Retina (tissue), 1 donor: ENCODE results near the gene SLC66A3.
A peak's percentile ranks its signal among the peaks of the same experiment; 100 is the strongest.

Experiments
- DNase-seq: peaks from one replicate; pipeline ENCODE4 v3.0.0-alpha.2; 2016

Gene SLC66A3

DNA sequence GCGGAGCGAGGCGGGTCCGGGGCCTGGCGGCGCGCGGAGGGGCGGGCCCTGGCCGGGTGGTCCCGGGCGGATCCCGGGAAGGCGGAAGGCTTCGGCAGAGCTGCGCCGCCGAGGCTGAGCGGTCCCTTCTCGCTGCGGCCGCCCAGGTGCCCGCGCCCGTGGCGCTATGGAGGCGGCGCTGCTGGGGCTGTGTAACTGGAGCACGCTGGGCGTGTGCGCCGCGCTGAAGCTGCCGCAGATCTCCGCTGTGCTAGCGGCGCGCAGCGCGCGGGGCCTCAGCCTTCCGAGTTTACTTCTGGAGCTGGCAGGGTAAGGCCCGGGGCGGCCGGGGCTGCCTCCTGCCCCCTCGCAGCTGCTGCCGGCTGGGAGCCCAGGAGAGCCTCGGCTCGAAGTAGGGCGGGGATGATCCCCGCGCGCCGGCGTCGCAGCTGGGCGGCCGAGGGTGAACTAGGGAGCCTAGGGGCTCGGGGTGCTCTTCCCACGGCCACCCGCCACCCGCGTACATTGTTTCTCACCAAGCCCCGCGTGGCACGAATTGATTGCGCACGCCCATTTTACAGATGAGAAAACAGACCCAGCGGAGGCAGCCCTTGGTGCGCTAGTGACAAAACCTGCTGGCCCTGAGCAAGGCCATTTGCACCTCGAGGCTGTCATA is at the start of gene SLC66A3:
TSS of gene SLC66A3 (plus strand) at position 87 of the 655 bp plus-strand sequence. CDS start at position 167, 80 bp downstream.
- peak; percentile 93 for DNase-seq

- no peak for DNase-seq
These were observed 46.3 kb upstream of the SLC66A3 start for GRCh38 chr2:11109002-11109401.

DNA sequence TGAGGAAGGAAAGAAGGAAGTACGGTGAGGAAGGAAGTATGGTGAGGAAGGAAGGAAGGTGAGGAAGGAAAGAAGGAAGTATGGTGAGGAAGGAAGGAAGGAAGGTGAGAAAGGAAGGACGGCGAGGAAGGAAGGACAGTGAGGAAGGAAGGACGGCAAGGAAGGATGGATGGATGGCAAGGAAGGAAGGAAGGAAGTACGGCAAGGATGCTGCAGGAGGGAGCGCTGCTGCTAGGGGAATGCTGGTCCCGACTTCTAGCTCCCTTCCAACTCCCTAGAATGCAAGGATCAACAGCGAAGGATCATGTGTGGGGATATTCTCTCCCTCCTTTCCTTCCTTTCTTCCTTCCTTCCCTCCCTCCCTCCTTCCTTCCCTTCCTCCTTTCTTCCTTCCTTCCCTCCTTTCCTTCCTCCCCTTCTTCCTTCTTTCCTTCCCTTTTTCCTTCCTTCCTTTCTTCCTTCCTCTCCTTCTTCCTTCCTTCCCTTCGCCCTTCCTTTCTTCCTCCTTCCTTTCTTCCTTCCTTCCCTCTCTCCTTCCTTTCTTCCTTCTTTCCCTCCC is 42.3 kb upstream of the SLC66A3 start:
- DNase-seq, result no peak

GRCh38 chr2:11117776-11118175 is 37.5 kb upstream of the SLC66A3 start:
- no peak for DNase-seq

DNA sequence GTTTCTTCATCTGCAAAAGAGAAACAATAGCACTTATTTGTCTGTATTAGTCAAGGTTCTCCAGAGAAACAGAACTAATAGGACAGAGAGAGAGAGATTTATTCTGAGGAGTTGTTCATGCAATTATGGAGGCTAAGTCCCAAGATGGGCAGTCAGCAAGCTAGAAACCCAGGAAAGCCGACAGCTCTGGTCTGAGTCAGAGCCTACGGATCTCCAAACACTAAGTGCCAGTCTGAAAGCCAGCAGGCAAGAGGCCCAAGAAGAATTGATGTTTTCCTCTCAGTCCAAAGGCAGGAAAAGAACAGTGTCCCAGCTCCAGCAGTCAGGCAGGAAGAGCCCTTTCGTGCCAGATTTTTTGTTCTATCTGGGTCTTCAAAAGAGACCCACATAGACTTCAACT is 36.5 kb upstream of the SLC66A3 start:
- DNase-seq, result no peak

GRCh38 chr2:11121099-11121822 is 34.0 kb upstream of the SLC66A3 start:
- no peak for DNase-seq

DNA sequence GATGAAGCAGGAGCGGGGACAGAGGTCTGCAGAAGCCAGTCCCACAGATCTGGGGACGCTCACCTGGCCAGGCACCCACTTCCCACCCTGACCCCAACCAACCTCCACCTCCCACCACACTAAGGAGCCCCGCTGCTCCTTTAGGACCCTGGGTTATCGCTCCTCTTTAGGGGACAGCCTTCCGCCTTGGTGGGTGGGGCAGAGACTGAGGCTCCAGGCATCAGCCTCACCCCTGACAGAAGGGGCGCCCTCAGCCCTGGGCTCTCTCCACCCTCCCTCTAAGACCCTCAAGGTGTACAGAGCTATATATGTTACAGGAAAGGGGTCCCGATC is 33.5 kb upstream of the SLC66A3 start:
- no peak for DNase-seq

DNA sequence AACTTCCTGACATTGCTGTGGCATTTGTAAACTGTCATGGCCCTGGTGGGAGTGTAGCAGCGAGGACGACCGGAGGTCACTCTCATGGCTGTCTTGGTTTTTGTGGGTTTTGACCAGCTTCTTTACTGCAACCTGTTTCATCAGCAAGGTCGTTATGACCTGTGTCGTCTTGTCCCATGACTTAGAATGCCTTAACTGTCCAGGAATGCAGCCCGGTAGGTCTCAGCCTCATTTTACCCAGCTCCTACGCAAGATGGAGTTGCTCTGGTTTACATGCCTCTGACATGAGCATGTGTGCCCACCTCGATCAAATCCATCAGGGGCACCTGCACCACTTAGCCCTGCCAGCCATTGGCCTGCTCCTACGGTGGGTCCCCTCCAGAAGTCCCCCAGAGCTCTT is 32.9 kb upstream of the SLC66A3 start:
- no peak for DNase-seq

DNA sequence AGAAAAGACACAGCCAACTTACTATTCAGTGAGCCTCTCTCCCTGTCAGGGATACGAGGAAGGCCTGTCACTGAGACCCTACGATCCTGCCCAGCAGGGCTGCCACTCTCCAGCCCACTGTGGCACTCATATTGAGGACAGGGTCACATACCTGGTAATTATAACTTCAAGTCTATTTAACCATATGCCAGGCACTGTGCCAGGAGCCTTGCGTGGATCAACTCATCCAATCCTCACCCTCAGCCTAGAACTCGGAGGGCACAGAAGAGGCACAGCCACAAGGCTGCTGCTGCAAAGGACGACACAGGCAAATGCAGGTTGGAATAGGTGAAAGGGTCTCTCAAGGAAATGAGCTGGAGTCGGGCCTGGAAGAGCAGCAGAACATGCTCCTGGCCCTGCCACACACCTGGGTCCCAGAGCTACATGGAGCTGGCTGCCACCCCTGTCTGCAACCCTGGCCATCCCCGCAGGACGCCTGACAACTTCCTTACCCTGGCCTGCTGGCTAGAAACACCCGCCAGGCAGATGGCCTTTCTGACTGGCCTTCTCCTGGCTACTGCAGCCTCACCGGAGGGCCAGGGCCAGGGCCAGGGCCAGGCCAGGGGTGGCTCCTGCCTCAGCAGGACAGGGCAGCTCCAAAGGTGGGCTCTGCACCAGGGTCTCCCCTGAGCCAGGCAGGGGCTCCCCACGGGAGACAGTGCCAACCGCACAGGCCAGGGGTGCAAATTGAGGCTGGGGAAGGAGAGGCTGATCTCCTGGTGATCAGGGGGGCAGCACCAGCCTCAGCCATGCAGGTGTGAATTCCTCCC is 32.1 kb upstream of the SLC66A3 start:
- no peak for DNase-seq

GRCh38 chr2:11123856-11124759 is 31.2 kb upstream of the SLC66A3 start:
- DNase-seq, result peak; percentile 83

GRCh38 chr2:11124760-11125068 is 30.6 kb upstream of the SLC66A3 start:
- DNase-seq, result no peak

GRCh38 chr2:11127761-11128160 is 27.5 kb upstream of the SLC66A3 start:
- no peak for DNase-seq

DNA sequence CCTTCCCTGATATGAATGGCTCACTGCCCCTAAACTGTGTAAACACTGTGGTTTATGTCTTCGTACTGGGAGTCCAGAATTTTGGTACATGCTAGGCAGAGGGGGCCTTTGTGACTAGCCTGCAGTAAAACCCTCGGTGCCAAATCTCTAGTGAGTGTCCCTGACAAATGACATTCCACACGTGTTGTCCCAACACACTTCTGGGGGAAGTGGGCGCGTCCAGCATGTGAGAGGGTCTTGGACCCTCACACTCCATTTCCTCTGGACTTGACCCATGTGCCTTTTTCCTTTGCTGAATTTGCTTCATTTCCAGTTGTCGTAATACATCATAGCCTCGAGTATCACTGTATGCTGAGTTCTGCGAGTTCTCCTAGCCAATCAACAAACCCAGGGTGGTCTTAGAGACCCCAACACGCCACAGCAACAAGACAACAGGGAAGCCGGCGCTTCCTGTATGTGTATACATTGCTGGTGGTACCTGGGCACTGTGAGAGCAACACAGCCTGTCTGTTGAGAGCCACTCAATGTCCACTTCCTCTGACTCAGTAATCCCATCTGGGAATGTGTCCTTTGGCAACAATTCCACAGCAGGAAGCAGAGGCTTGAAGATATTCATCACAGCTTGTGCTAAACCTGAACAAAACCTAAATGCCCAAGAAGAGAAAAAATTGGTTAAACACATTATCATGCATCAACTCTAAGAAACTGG is 26.9 kb upstream of the SLC66A3 start:
- no peak for DNase-seq

DNA sequence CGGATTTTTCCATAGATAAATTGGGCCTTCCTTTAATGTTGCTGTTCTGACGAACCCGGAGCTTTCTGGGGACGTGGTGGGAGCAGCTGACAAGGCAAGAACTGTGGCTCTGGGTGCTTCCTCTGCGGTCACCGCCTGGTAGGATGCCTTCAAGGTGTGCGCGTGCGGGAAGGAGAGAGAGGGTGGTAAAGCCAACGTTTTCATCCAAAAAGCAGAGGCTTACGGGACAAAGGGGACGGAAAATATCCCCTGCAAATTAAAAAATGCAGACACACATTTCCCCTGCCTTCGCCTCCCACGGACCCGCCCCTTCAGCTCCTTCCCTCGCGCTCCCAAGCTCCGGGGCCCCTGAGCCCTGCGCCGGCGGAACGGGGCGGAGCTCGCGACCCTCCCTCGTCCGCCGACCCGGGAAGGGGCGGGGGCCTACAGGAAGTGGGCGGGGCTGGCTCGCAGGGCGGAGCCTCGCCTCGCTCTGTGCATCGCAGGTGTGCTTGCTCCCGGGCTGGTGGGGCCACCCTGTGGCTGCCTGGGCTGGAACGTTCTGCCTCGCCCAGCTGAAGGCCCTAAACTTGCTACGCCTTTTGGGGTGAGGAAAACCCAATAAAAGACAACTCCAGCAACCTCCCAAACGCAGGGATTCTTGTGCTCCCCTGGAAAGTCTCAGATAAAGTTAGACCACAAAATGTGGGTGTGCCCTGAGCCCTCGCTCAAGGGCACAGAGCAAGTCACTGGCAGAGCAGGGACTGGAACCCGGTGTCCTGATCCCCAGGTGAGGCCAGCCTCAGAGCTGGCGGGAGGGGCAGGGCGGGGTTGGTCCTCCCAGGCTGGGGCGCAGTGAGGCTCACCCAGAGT is 25.4 kb upstream of the SLC66A3 start:
- peak; percentile 81 for DNase-seq

GRCh38 chr2:11131166-11131920 is 23.9 kb upstream of the SLC66A3 start:
- no peak for DNase-seq

DNA sequence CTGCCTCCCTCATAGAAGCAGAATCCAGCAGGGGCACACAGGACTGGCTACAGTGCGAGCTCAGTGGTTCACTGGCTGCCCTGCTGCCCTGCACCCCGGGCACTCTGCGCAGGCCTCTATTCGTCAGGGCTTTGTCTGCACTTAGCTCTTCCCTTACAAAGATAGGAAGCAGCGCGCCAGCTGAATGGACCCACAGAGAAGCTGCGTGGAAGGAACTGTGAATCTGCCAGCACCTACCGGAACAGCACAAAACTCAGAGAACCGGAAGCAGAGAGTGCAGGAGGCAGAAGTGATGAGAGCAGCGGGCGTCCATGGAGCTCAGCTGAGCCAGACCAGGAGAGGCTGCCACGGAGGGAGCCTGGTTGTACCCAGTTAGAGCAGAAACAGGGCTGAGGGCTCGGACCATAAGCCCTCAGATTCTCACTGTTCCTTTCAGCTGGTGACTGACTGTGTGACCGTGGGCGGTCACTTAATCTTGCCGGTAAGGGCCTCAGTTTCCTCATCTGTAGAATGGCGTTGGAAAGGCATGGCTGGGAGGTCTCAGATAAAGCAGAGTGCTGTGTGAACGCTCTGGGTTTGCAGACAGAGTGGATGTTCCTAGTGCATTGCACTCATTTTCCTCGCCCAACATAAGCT is 23.1 kb upstream of the SLC66A3 start:
- DNase-seq, result no peak

DNA sequence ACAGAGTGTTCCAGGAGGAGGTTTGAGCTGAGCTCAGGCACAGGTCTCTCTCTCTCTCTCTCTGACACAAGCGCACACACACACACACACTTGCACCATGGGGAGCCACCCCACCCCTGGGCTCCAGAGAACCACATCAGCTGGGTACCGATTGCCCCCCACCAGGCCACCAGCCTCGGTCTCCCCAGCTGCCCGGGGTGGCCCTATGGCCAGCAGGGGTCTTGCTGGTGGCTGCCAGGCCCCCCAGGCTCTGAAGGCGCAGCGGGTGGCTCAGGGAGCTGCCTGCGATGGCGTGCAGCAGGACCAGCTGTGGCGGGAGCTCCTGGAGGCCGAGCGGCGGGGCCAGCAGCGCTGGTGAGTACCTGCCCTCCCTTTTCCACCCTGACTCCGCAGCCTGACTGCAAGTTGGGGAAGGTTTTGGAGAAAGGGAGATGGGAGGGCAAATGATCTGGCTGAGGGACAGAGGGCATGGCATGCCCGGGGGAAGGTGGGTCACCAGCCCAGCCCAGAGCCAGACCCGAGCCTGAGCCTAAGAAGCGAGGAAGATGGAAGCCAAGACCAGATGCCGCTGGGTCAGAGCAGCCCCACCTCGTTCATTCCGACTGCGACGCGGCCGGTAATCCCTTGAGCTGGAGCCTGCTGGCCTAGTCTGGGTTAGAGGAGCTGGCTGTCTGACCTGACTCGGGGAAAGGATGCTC is 21.9 kb upstream of the SLC66A3 start:
- DNase-seq, result peak; percentile 84

DNA sequence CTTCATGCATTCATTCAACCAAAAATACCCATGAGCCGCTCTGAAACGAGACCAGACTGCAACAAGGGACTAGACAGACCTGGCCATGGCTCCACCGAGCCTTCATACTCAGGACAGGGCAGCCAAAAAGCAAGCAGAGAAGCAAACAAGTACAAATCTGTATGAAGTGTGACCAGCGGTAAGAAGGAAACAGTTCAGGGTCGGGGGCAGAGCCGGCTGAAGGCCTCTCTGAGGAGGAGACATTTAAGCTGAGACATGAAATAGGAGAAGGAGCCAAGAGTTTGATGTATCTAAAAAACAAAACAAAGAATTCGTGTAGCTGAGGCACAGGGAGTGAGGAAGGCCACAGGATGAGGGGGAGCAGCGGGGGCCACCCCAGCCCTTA is 21.3 kb upstream of the SLC66A3 start:
- DNase-seq, result no peak

- no peak for DNase-seq
These were observed 20.9 kb upstream of the SLC66A3 start for GRCh38 chr2:11134349-11134748.
